Activated B cell treated with CpG ODN at 0.5 μM for 24 hours (primary cell): ENCODE data around the gene COMTD1. TPM values are rescaled to one million over a fixed set of nuclear protein-coding genes. Genes with fewer than 3 reads are reported as not detected.

ENCODE experiments used
- ATAC-seq: fragments of 200-7000 bp; cut with Tn5 transposase; one replicate; pipeline ENCODE4 v1.10.0; 2021; ENCODE audit warnings: low read depth, mild to moderate bottlenecking, moderate library complexity
- CTCF ChIA-PET: fragments of 350-600 bp; sonication (Branson Sonifier 250); formaldehyde crosslinking; loops from one replicate; lab custom pipeline; 2021; ENCODE audit warnings: antibody characterized with exemption; lab: Charles Lee
- POLR2A ChIA-PET: fragments of 350-600 bp; sonication (Branson Sonifier 250); formaldehyde crosslinking; loops from one replicate; lab custom pipeline; 2021; ENCODE audit warnings: antibody characterized with exemption; lab: Charles Lee
- DNase-seq: peaks from one replicate; pipeline ENCODE4 v3.0.0; 2022
- H3K27ac Mint-ChIP-seq: one replicate; pipeline ENCODE4 v1.8.0; 2020; ENCODE audit warnings: mixed read lengths
- H3K27me3 Mint-ChIP-seq: one replicate; pipeline ENCODE4 v1.8.0; 2021; ENCODE audit warnings: mixed read lengths
- H3K36me3 Mint-ChIP-seq: one replicate; pipeline ENCODE4 v1.8.0; 2021; ENCODE audit warnings: low read depth, mixed read lengths
- H3K4me1 Mint-ChIP-seq: one replicate; pipeline ENCODE4 v1.8.0; 2021; ENCODE audit warnings: mixed read lengths
- H3K4me3 Mint-ChIP-seq: one replicate; pipeline ENCODE4 v1.8.0; 2020; ENCODE audit warnings: mild to moderate bottlenecking, mixed read lengths
- H3K9me3 Mint-ChIP-seq: one replicate; pipeline ENCODE4 v1.8.0; 2020; ENCODE audit warnings: mixed read lengths
- CTCF ChIP-seq: fragments of 200-600 bp; IDR thresholded peaks from one replicate; pipeline ENCODE4 v1.8.0; 2022; ENCODE audit warnings: antibody characterized with exemption, mild to moderate bottlenecking
- intact Hi-C: fragments of 100-400 bp; cut with micrococcal nuclease; formaldehyde crosslinking; loops from one replicate; pipeline ENCODE4 v1.15.1; 2024
- total RNA-seq: library from RNA; stranded (reverse); gene quantifications from 2 replicates; pipeline ENCODE4 v1.2.3, GENCODE V29; 2022

The COMTD1 gene
- total RNA-seq, 1 donor from 2014 or later: 15.4 TPM

DNA sequence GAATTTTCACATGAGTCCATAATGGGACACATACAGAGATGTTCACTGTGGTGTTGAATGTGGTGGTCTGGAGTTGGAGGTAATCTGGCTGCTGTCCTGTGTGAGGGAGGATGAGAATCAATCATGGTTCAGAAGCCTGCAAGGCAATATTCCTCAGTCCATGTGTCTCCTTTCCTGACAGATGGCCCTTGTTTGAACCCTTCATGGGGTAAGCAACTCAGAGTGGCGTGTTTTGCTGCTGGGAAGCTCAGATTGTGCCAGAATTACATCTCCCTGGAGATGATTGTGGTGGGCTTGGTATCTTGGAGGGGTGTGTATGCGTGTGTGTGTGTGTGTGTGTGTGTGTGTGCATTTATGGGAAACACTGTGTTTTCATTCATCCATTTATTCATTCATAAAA lies 44.5 kb upstream of the COMTD1 start:
- H3K36me3 Mint-ChIP-seq: no peaks in the 10 kb centered on the region
- H3K4me3 Mint-ChIP-seq: no peak overlapping the region
- peaks cover 44% of the 10 kb centered on the region for H3K27me3 Mint-ChIP-seq
- no peak for TF ChIP-seq CTCF
- DNase-seq (no peak), ATAC-seq (no peak)
- intact Hi-C loops: no loop called here
- POLR2A ChIA-PET: no interaction called here
- CTCF ChIA-PET: no interaction called here
- H3K9me3 Mint-ChIP-seq: no peaks in the 10 kb centered on the region
- H3K4me1 Mint-ChIP-seq: no peaks in the 10 kb centered on the region
- no peak overlapping the region for H3K27ac Mint-ChIP-seq

DNA sequence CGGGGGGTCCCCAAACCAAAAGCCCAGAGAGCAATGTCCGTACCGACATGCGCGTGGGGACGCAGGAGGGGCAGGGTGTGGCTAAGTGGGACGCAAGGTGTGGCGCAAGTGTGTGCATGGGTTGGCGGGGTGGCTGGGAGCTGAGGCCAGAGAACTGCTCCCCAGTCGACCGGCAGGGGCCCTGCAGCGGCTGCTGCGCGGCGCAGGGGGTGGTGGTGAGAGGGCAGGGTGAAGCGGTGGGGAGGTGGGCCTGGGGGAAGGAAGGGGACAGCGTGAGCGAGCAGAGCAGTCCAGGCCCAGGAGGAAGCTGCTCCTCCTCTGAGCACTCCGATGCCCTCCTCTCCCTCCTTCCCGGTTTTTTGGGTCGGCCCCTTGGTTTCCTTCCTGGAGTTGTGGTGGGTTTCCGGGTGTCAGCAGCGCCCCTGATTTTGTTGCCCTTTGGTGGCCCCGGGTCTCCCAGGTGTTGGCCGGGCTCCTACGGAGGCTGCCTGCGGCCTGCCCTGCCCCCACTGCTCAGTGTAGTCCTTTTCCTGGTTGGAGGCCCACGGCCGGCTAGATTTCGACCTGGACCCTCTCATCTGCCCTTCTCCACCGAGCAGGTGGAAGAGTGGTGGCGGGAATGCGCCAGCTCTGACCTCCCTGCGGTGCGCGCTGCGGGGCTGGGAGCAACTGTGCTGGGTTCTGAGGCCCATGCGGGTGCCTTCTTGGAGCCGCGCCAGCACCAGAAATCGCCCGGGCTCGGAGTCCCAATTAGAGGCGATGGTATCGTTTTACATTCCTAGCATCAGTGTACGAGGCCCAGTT lies 40.5 kb upstream of the COMTD1 start:
- ChIA-PET POLR2A (no interaction called here), CTCF (no interaction called here)
- no peaks in the 10 kb centered on the region for H3K4me1 Mint-ChIP-seq
- DNase-seq (no peak), ATAC-seq (no peak)
- no peak overlapping the region for H3K4me3 Mint-ChIP-seq
- intact Hi-C loops: no loop called here
- H3K9me3 Mint-ChIP-seq: no peaks in the 10 kb centered on the region
- H3K27me3 Mint-ChIP-seq: peaks cover 30% of the 10 kb centered on the region
- no peak overlapping the region for H3K27ac Mint-ChIP-seq
- no peak for TF ChIP-seq CTCF
- H3K36me3 Mint-ChIP-seq: no peaks in the 10 kb centered on the region

GRCh38 chr10:75272896-75273295 lies 37.1 kb upstream of the COMTD1 start:
- H3K27ac Mint-ChIP-seq: no peak overlapping the region
- H3K9me3 Mint-ChIP-seq: no peaks in the 10 kb centered on the region
- H3K4me3 Mint-ChIP-seq: no peak overlapping the region
- no peak for DNase-seq
- ChIA-PET POLR2A (no interaction called here), CTCF (no interaction called here)
- no peaks in the 10 kb centered on the region for H3K4me1 Mint-ChIP-seq
- no peak for TF ChIP-seq CTCF
- H3K36me3 Mint-ChIP-seq: no peaks in the 10 kb centered on the region
- intact Hi-C loops: no loop called here
- peaks cover 14% of the 10 kb centered on the region for H3K27me3 Mint-ChIP-seq
- ATAC-seq: no peak

GRCh38 chr10:75272094-75272493 lies 36.3 kb upstream of the COMTD1 start:
- DNase-seq (no peak), ATAC-seq (no peak)
- ChIA-PET POLR2A (no interaction called here), CTCF (no interaction called here)
- intact Hi-C loops: no loop called here
- Mint-ChIP-seq H3K4me3 (no peak overlapping the region), H3K4me1 (no peaks in the 10 kb centered on the region), H3K27me3 (peaks cover 14% of the 10 kb centered on the region), H3K36me3 (no peaks in the 10 kb centered on the region), H3K9me3 (no peaks in the 10 kb centered on the region), H3K27ac (no peak overlapping the region)
- TF ChIP-seq CTCF: no peak

GRCh38 chr10:75269605-75270004 lies 33.8 kb upstream of the COMTD1 start:
- H3K4me1 Mint-ChIP-seq: no peaks in the 10 kb centered on the region
- no peaks in the 10 kb centered on the region for H3K9me3 Mint-ChIP-seq
- no peaks in the 10 kb centered on the region for H3K36me3 Mint-ChIP-seq
- peaks cover 4% of the 10 kb centered on the region for H3K27me3 Mint-ChIP-seq
- DNase-seq (no peak), ATAC-seq (no peak)
- TF ChIP-seq CTCF: no peak
- H3K4me3 Mint-ChIP-seq: no peak overlapping the region
- ChIA-PET CTCF (no interaction called here), POLR2A (no interaction called here)
- intact Hi-C loops: no loop called here
- H3K27ac Mint-ChIP-seq: no peak overlapping the region
